HCT116 (cell line): Measurements from ENCODE around the gene PTPRR. TPM values are rescaled to one million over a fixed set of nuclear protein-coding genes. Genes with fewer than 3 reads are reported as not detected.

ENCODE experiments used
- ATAC-seq: fragments of 200-7000 bp; cut with Tn5 transposase; 2 replicates; pipeline ENCODE4 v1.9.1; 2020; ENCODE audit warnings: mild to moderate bottlenecking, moderate library complexity
- BruUV-seq: library from RNA; stranded (reverse); fragments of 400-500 nt; replicated peaks from 2 replicates; lab custom pipeline; 2021; lab: Mats Ljungman, UMichigan
- CTCF ChIA-PET: fragments of 300-600 bp; sonication (Branson Sonifier 250); formaldehyde crosslinking; loops from one replicate; lab custom pipeline; 2021; ENCODE audit warnings: antibody characterized with exemption; lab: Charles Lee
- POLR2A ChIA-PET: fragments of 300-600, 350-600 bp; sonication (Branson Sonifier 250); formaldehyde crosslinking; loops from one replicate; lab custom pipeline; 2021; ENCODE audit warnings: antibody characterized with exemption; lab: Charles Lee
- RAD21 ChIA-PET, 2 experiments: fragments of 300-600 bp; sonication (Branson Sonifier 250); formaldehyde crosslinking; loops; one replicate each; lab custom pipeline; 2023; ENCODE audit warnings: low total read pairs in 2 of 2; ENCODE audit not compliant: uncharacterized antibody in 2 of 2, unreplicated experiment in 2 of 2, low non-redundant PET in 1 of 2; lab: Charles Lee
- DNase-seq: peaks from one replicate; pipeline ENCODE4 v3.0.0-alpha.2; 2010; ENCODE audit warnings: low read depth, low spot score
- H2AFZ ChIP-seq: fragments of 200-600 bp; shearing (Covaris generic), sonication (generic); 2 replicates; pipeline ENCODE4 v1.6.1; 2017; ENCODE audit warnings: low read depth, mixed run types, mixed read lengths, antibody characterized with exemption, low read length; ENCODE audit not compliant: poor library complexity, severe bottlenecking
- H3K27ac ChIP-seq: 2 replicates; pipeline ENCODE4 v1.5.1; 2012; ENCODE audit warnings: low read depth, low read length
- H3K27me3 ChIP-seq: fragments of 200-600 bp; sonication (generic); 2 replicates; pipeline ENCODE4 v1.6.1; 2016; ENCODE audit warnings: mixed run types, low read length, mixed read lengths; ENCODE audit not compliant: insufficient read depth
- H3K36me3 ChIP-seq, 2 experiments: fragments of 200-500 bp in 1 of 2; fragments of 200-600 bp in 1 of 2; sonication (Bioruptor generic) in 1 of 2; sonication (generic) in 1 of 2; 2 replicates each; pipeline versions ENCODE4 v1.5.1 to v1.6.1; 2014 to 2016; ENCODE audit warnings: low read length in 2 of 2, inconsistent platforms in 1 of 2, mixed read lengths in 1 of 2, mixed run types in 1 of 2; ENCODE audit not compliant: insufficient read depth in 2 of 2, control insufficient read depth in 1 of 2
- H3K4me1 ChIP-seq, 2 experiments: fragments of 200-600 bp in 1 of 2; sonication (generic) in 1 of 2; 2 replicates each; pipeline versions ENCODE4 v1.5.1 to v1.6.1; 2012 to 2017; ENCODE audit warnings: low read length in 2 of 2, inconsistent platforms in 1 of 2, mild to moderate bottlenecking in 1 of 2, mixed read lengths in 1 of 2, mixed run types in 1 of 2, moderate library complexity in 1 of 2; ENCODE audit not compliant: insufficient read depth in 2 of 2, control insufficient read depth in 1 of 2
- H3K4me2 ChIP-seq: fragments of 200-600 bp; sonication (generic); 2 replicates; pipeline ENCODE4 v1.6.1; 2017; ENCODE audit warnings: mixed run types, low read length, mixed read lengths
- H3K4me3 ChIP-seq, 2 experiments: fragments of 200-600 bp in 1 of 2; sonication (generic) in 1 of 2; replicated peaks in 1 of 2; 2 replicates each; pipeline ENCODE4 v1.5.1; 2011 to 2016; ENCODE audit warnings: low read length in 2 of 2, control low read depth in 1 of 2, low read depth in 1 of 2, mild to moderate bottlenecking in 1 of 2, mixed read lengths in 1 of 2, mixed run types in 1 of 2
- H3K79me2 ChIP-seq: fragments of 200-600 bp; sonication (generic); 2 replicates; pipeline ENCODE4 v1.6.1; 2017; ENCODE audit warnings: mild to moderate bottlenecking, mixed run types, low read length, moderate library complexity, mixed read lengths; ENCODE audit not compliant: insufficient read depth
- H3K9ac ChIP-seq: fragments of 200-600 bp; sonication (generic); 2 replicates; pipeline ENCODE4 v1.6.1; 2016; ENCODE audit warnings: low read length, mixed read lengths
- H3K9me2 ChIP-seq: fragments of 200-600 bp; sonication (generic), shearing (Covaris generic); 2 replicates; pipeline ENCODE4 v1.6.1; 2017; ENCODE audit warnings: mixed run types, mild to moderate bottlenecking, moderate library complexity; ENCODE audit not compliant: insufficient read depth
- H3K9me3 ChIP-seq, 2 experiments: fragments of 200-500 bp in 1 of 2; fragments of 200-600 bp in 1 of 2; sonication (Bioruptor generic) in 1 of 2; sonication (generic) in 1 of 2; 2 replicates each; pipeline ENCODE4 v1.6.1; 2014 to 2017; ENCODE audit warnings: low read length in 2 of 2, mixed read lengths in 2 of 2, inconsistent platforms in 1 of 2, low read depth in 1 of 2, mild to moderate bottlenecking in 1 of 2, mixed run types in 1 of 2, moderate library complexity in 1 of 2; ENCODE audit not compliant: control insufficient read depth in 1 of 2, insufficient read depth in 1 of 2
- H4K20me1 ChIP-seq: fragments of 200-600 bp; sonication (generic), shearing (Covaris generic); 2 replicates; pipeline ENCODE4 v1.6.1; 2017; ENCODE audit warnings: mixed run types, mild to moderate bottlenecking, moderate library complexity; ENCODE audit not compliant: insufficient read depth
- CEBPB ChIP-seq: IDR thresholded peaks from 2 replicates; pipeline ENCODE4 v1.6.1; 2012; ENCODE audit warnings: low read depth
- EGR1 ChIP-seq: IDR thresholded peaks from 2 replicates; pipeline ENCODE4 v1.6.1; 2012; ENCODE audit warnings: low read depth
- ELF1 ChIP-seq: IDR thresholded peaks from 2 replicates; pipeline ENCODE4 v1.6.1; 2012; ENCODE audit warnings: low read depth, borderline replicate concordance
- EZH2 ChIP-seq: fragments of 200-600 bp; sonication (generic); IDR thresholded peaks from 2 replicates; pipeline ENCODE4 v1.6.1; 2017; ENCODE audit warnings: antibody characterized with exemption, mixed run types
- EZH2phosphoT487 ChIP-seq: fragments of 200-600 bp; IDR thresholded peaks from 2 replicates; pipeline ENCODE4 v1.6.1; 2018; ENCODE audit warnings: antibody characterized with exemption, borderline replicate concordance
- FOSL1 ChIP-seq: IDR thresholded peaks from 2 replicates; pipeline ENCODE4 v1.6.1; 2012; ENCODE audit warnings: low read depth
- JUND ChIP-seq: IDR thresholded peaks from 2 replicates; pipeline ENCODE4 v1.6.1; 2012
- POLR2AphosphoS5 ChIP-seq: IDR thresholded peaks from 2 replicates; pipeline ENCODE4 v1.6.1; 2011; ENCODE audit warnings: mild to moderate bottlenecking, low read depth, low read length, moderate library complexity
- RAD21 ChIP-seq: IDR thresholded peaks from 2 replicates; pipeline ENCODE4 v1.6.1; 2012; ENCODE audit warnings: low read depth, mild to moderate bottlenecking
- SIN3A ChIP-seq: IDR thresholded peaks from 2 replicates; pipeline ENCODE4 v1.6.1; 2012; ENCODE audit warnings: low read depth
- SP1 ChIP-seq: IDR thresholded peaks from 2 replicates; pipeline ENCODE4 v1.6.1; 2012; ENCODE audit warnings: low read depth
- SRF ChIP-seq: IDR thresholded peaks from 2 replicates; pipeline ENCODE4 v1.6.1; 2012; ENCODE audit warnings: low read depth
- ZNF274 ChIP-seq: fragments of 200-500 bp; sonication (Bioruptor generic); IDR thresholded peaks from 2 replicates; pipeline ENCODE4 v1.6.1; 2014; ENCODE audit warnings: mild to moderate bottlenecking, low read depth, low read length, inconsistent platforms
- intact Hi-C: fragments of 100-400 bp; cut with micrococcal nuclease; formaldehyde crosslinking; loops from 2 replicates; pipeline ENCODE4 v1.10.0; 2022
- total RNA-seq: library from RNA; stranded (reverse); gene quantifications from one replicate; pipeline ENCODE4 v1.2.1, GENCODE V29; 2021; ENCODE audit not compliant: unreplicated experiment
- TF ChIP-seq, protein P1 (sequence below): IDR thresholded peaks from 2 replicates; pipeline ENCODE4 v1.6.1; 2012
- TF ChIP-seq, protein P2 (sequence below): IDR thresholded peaks from 2 replicates; pipeline ENCODE4 v1.6.1; 2012
- TF ChIP-seq, protein P3 (sequence below), 3 experiments: fragments of 200-600 bp in 1 of 3; sonication (generic) in 1 of 3; IDR thresholded peaks in 2 of 3; conservative IDR thresholded peaks in 1 of 3; 2 replicates each; pipeline ENCODE4 v1.5.1; 2012 to 2017; ENCODE audit warnings: low read depth in 2 of 3, low read length in 2 of 3, antibody characterized with exemption in 1 of 3, borderline replicate concordance in 1 of 3, control low read depth in 1 of 3, mild to moderate bottlenecking in 1 of 3, mixed read lengths in 1 of 3, mixed run types in 1 of 3, moderate library complexity in 1 of 3; ENCODE audit not compliant: insufficient read depth in 1 of 3
- TF ChIP-seq, protein P4 (sequence below): IDR thresholded peaks from 2 replicates; pipeline ENCODE4 v1.6.1; 2012; ENCODE audit warnings: low read depth

The PTPRR gene
- total RNA-seq, 1 experiment from 2014 or later = 0.27 TPM

DNA sequence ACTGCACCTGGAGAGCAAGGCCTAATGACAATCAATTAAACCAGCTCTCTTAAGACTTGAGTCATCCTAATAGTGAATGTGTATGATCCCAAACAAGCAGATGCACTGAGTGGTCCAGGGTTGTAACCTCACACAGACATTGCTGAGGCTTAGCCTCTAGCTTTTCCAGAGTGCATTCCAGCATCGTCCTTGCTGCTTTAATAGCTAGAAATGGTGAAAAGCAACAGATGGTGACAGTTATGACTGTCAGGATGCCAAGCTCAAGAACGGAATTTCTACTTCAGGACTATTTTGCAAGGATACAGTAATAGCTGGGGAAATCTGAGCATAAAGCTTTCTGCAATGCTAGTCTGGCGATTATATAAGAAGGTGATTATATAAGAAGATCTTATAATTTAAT lies 34.6 kb downstream of the PTPRR start:
- Histone ChIP-seq H2AFZ (no peak overlapping the region), H3K9ac (no peak overlapping the region), H3K27me3 (no peaks in the 10 kb centered on the region), H3K36me3 (no peaks in the 10 kb centered on the region), H3K4me1 (no peaks in the 10 kb centered on the region), H3K9me3 (no peaks in the 10 kb centered on the region), H3K27ac (no peak overlapping the region), H3K9me2 (no peaks in the 10 kb centered on the region), H3K79me2 (no peaks in the 10 kb centered on the region), H3K4me3 (no peak overlapping the region), H4K20me1 (no peaks in the 10 kb centered on the region), H3K4me2 (no peak overlapping the region)
- no peak for TF ChIP-seq EZH2
- TF ChIP-seq SP1 = no peak
- no peak for TF ChIP-seq EGR1
- TF ChIP-seq, protein P1, sequence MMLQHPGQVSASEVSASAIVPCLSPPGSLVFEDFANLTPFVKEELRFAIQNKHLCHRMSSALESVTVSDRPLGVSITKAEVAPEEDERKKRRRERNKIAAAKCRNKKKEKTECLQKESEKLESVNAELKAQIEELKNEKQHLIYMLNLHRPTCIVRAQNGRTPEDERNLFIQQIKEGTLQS = no peak
- TF ChIP-seq, protein P2, sequence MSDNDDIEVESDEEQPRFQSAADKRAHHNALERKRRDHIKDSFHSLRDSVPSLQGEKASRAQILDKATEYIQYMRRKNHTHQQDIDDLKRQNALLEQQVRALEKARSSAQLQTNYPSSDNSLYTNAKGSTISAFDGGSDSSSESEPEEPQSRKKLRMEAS = no peak
- TF ChIP-seq SRF = no peak
- no peak for TF ChIP-seq RAD21
- no peak for TF ChIP-seq EZH2phosphoT487
- no peak for TF ChIP-seq SIN3A
- intact Hi-C loops = no loop called here
- BruUV-seq = no TSS peak
- ChIA-PET RAD21 (no interaction called here), POLR2A (no interaction called here), CTCF (no interaction called here)
- ATAC-seq (no peak), DNase-seq (no peak)

DNA sequence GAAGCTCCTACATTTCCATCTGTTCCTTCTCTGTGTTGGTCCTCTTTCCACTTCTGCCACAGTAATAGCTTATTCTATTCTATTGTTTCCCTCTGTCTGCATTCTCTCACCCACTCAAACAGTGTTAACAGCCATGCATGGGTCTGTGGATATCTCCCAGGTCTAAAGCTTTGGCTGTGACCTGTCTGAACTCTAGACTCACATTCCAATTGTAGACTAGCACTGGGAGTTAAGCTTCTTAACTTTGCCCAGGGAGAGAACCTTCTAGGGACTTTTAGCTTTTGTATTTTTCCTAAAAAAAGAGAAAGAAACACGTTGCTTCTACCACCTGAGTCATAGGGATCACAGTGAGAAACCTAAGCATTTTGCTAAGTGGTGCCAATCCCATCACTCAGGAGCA lies 36.7 kb downstream of the PTPRR start:
- H3K4me1 ChIP-seq = no peaks in the 10 kb centered on the region
- intact Hi-C loops = no loop called here
- no peaks in the 10 kb centered on the region for H3K9me3 ChIP-seq
- H3K27me3 ChIP-seq = no peaks in the 10 kb centered on the region
- CTCF ChIA-PET = no interaction called here
- DNase-seq (no peak), ATAC-seq (no peak)
- no TSS peak for BruUV-seq
- POLR2A ChIA-PET = no interaction called here
- H3K9me2 ChIP-seq = no peaks in the 10 kb centered on the region
- RAD21 ChIA-PET = interaction anchor here in 1 of 2 experiments (0.6 kb wide), 1 partner anchor 28 kb away, joined by 4 read pairs; no protein-coding TSS in a partner anchor
- no peaks in the 10 kb centered on the region for H4K20me1 ChIP-seq
- no peaks in the 10 kb centered on the region for H3K79me2 ChIP-seq
- no peak overlapping the region for H3K9ac ChIP-seq
- no peak overlapping the region for H3K4me2 ChIP-seq
- no peak overlapping the region for H3K4me3 ChIP-seq
- no peak overlapping the region for H3K27ac ChIP-seq
- no peak overlapping the region for H2AFZ ChIP-seq
- no peaks in the 10 kb centered on the region for H3K36me3 ChIP-seq
- TF ChIP-seq SP1 (no peak), JUND (no peak), EGR1 (no peak), ZNF274 (no peak), SIN3A (no peak), EZH2 (no peak), FOSL1 (no peak), CEBPB (no peak), ELF1 (no peak), POLR2AphosphoS5 (no peak)
- TF ChIP-seq, protein P3, sequence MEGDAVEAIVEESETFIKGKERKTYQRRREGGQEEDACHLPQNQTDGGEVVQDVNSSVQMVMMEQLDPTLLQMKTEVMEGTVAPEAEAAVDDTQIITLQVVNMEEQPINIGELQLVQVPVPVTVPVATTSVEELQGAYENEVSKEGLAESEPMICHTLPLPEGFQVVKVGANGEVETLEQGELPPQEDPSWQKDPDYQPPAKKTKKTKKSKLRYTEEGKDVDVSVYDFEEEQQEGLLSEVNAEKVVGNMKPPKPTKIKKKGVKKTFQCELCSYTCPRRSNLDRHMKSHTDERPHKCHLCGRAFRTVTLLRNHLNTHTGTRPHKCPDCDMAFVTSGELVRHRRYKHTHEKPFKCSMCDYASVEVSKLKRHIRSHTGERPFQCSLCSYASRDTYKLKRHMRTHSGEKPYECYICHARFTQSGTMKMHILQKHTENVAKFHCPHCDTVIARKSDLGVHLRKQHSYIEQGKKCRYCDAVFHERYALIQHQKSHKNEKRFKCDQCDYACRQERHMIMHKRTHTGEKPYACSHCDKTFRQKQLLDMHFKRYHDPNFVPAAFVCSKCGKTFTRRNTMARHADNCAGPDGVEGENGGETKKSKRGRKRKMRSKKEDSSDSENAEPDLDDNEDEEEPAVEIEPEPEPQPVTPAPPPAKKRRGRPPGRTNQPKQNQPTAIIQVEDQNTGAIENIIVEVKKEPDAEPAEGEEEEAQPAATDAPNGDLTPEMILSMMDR (IDR thresholded peaks at IDR 0.05 in 2 of 3, conservative IDR thresholded peaks at IDR 0.05 in 1 of 3; ENCODE audit: borderline replicate concordance in 1 of 3, insufficient read depth in 1 of 3, low read depth in 2 of 3, low read length in 2 of 3) = no peak
- TF ChIP-seq, protein P4, sequence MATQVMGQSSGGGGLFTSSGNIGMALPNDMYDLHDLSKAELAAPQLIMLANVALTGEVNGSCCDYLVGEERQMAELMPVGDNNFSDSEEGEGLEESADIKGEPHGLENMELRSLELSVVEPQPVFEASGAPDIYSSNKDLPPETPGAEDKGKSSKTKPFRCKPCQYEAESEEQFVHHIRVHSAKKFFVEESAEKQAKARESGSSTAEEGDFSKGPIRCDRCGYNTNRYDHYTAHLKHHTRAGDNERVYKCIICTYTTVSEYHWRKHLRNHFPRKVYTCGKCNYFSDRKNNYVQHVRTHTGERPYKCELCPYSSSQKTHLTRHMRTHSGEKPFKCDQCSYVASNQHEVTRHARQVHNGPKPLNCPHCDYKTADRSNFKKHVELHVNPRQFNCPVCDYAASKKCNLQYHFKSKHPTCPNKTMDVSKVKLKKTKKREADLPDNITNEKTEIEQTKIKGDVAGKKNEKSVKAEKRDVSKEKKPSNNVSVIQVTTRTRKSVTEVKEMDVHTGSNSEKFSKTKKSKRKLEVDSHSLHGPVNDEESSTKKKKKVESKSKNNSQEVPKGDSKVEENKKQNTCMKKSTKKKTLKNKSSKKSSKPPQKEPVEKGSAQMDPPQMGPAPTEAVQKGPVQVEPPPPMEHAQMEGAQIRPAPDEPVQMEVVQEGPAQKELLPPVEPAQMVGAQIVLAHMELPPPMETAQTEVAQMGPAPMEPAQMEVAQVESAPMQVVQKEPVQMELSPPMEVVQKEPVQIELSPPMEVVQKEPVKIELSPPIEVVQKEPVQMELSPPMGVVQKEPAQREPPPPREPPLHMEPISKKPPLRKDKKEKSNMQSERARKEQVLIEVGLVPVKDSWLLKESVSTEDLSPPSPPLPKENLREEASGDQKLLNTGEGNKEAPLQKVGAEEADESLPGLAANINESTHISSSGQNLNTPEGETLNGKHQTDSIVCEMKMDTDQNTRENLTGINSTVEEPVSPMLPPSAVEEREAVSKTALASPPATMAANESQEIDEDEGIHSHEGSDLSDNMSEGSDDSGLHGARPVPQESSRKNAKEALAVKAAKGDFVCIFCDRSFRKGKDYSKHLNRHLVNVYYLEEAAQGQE = no peak
